GM21390 (cell line): ENCODE data around the gene SPRYD3.
"Not testable (repeated sequence)": the region's sequence is repeated elsewhere in the genome, so short reads cannot be mapped to it uniquely, and the experiment has no call there.

Experiments
- ATAC-seq: cut with Tn5 transposase; IDR thresholded peaks from one replicate; pipeline ENCODE4 v1.9.1; 2021; ENCODE audit not compliant: unreplicated experiment

Gene SPRYD3

DNA sequence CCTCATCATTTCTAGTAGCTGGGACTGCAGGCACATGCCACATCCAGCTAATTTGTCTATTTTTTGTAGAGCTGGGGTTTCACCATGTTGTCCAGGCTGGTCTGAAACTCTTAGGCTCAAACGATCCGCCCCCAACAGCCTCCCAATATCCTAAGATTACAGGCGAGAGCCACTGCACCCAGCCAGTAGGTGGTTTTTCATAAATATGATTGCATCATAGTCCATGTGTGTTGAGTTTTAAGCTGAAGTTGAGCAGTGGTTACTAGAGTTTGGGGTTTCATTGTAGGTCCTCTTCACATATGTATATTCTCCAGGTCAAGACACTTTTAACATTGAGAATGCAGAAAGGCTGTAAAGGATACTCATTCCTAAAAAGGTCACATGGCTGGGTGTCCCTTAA is 42.4 kb downstream of the SPRYD3 start:
- no peak for ATAC-seq

DNA sequence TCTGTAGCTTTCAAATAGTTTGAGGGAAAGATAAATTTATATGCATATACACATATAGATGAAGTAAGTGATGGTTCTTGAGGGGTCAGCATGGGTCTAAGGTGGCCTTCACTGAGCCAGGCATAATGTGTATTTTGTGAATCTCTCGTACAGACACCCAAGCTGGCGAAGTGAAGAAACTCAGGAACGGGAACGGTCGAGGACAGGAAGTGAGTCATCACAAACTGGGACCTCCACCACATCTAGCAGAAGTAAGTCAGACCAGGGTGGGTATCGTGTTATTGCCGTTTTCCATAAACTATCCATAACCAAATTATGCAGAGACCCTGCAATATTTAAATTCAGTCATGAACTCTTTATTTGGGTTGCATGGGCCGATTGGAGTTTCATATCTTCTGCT is 44.7 kb downstream of the SPRYD3 start:
- ATAC-seq = no peak

- ATAC-seq = not testable (repeated sequence)
Observed at GRCh38 chr12:53033832-53034231, 45.4 kb downstream of the SPRYD3 start.

DNA sequence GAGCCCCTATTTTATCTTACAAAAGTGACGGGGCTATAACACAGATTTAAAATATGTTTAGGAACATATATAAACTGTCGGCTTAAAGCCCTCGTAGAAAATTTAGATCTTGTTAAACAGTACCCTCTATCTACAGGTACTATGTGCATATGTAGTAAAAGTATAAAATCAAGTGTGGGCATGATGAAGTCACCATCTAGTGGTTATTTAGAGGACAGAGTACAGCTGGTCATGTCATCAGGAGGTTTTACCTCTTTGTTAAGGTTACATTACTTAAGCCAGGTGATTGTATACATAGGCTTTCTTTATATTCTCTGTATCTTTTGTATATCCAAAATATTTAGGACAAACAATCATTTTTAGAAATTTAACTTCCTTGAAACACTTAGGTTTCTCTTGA is 47.6 kb downstream of the SPRYD3 start:
- ATAC-seq = no peak

- ATAC-seq = not testable (repeated sequence)
Observed at GRCh38 chr12:53027014-53027413, 52.2 kb downstream of the SPRYD3 start.

DNA sequence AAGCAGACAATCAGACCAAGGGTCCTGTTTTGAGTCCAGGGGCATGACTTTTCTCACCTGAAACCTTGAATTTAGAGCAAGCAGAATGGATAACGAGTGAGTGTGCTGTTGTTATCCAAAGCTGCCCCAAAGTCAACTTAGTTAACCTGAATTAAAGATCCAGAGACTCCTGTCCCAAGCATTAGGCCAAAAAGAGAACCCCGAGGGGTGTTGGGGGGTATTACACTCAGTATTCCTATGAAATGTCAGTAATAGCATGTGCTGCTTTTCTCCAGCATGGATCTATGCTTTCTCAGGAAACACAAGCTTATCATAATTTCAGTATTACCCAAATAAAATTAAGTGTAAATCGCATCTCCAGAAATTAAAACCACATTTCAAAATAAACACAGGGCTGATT is 53.9 kb downstream of the SPRYD3 start:
- ATAC-seq = no peak

DNA sequence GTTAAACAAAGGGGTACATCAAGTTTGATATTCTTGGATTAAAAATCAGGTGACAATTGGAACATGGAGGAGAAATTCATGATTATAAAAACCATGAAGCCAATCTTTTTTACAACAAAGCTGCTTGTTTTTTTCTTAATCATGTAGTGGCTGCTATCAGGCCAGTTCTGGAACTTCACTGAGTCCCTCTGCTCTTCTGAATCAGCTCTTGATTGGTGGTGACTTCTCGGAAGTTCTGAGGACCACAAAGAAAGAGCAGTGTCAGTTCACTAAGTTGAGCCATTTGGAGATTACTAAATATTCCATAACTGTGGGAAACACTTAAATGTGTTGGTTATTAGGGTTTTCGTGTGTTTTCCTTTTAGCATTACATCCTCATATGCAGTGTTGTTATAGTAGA is 64.5 kb downstream of the SPRYD3 start:
- no peak for ATAC-seq
